Upper lobe of left lung (tissue), 4 donors: ENCODE results near the gene CREB1.

Source experiments
- CTCF ChIP-seq, 6 experiments: fragments of 450-650 bp in 4 of 6; fragments of 200-600 bp in 2 of 6; sonication (generic) in 2 of 6; IDR thresholded peaks; one replicate each; pipeline ENCODE4 v1.5.1; 2016 to 2019; ENCODE audit warnings: antibody characterized with exemption in 6 of 6
- EP300 ChIP-seq, 4 donors: sonication (generic); formaldehyde crosslinking; IDR thresholded peaks; one replicate each; pipeline ENCODE4 v1.5.1; 2017; ENCODE audit warnings: antibody characterized with exemption in 4 of 4, control low read depth in 2 of 4
- POLR2A ChIP-seq, 4 donors: fragments of 450-650 bp; IDR thresholded peaks; one replicate each; pipeline ENCODE4 v1.5.1; 2016 to 2017; ENCODE audit warnings: antibody characterized with exemption in 4 of 4, mild to moderate bottlenecking in 2 of 4
- POLR2AphosphoS5 ChIP-seq, 2 donors: sonication (generic); formaldehyde crosslinking; IDR thresholded peaks; one replicate each; pipeline ENCODE4 v1.5.1; 2017; ENCODE audit warnings: antibody characterized with exemption in 2 of 2

- TF ChIP-seq CTCF (IDR thresholded peaks at IDR 0.05) (no peak), POLR2A (IDR thresholded peaks at IDR 0.05) (no peak), POLR2AphosphoS5 (IDR thresholded peaks at IDR 0.05) (no peak), EP300 (IDR thresholded peaks at IDR 0.05) (no peak)
Measured at GRCh38 chr2:207546822-207547221, 17.1 kb downstream of the CREB1 start.
